ENCODE data around the gene VLDLR.

GRCh38 chr9:2574203-2574602, 47.4 kb upstream of the VLDLR start:
- TF ChIP-seq POLR2AphosphoS5 (IDR thresholded peaks at IDR 0.05; ENCODE audit: low read depth, low read length) (no peak), REST (IDR thresholded peaks at IDR 0.05; ENCODE audit: insufficient read depth in 1 of 2, low read depth in 2 of 2, low read length in 2 of 2) (no peak), TAF1 (IDR thresholded peaks at IDR 0.05; ENCODE audit: borderline replicate concordance, insufficient read depth, low read length) (no peak), SIN3A (IDR thresholded peaks at IDR 0.05; ENCODE audit: borderline replicate concordance, insufficient read depth, low read length) (no peak), FOXP2 (optimal IDR thresholded peaks at IDR 0.05; ENCODE audit: borderline replicate concordance, extremely low read depth, extremely low read length, insufficient read depth) (no peak)
